H1 (cell line): ENCODE data around the gene PACS1. TPM values are rescaled to one million over a fixed set of nuclear protein-coding genes. Genes with fewer than 3 reads are reported as not detected.
A peak's percentile ranks its signal among the peaks of the same experiment; 100 is the strongest.

Experiments
- CTCF ChIA-PET: fragments of 300-600 bp; sonication (Branson Sonifier 250); formaldehyde crosslinking; loops from one replicate; lab custom pipeline; 2021; ENCODE audit not compliant: partially characterized antibody; lab: Charles Lee
- POLR2A ChIA-PET: fragments of 300-600 bp; sonication (Branson Sonifier 250); formaldehyde crosslinking; loops from one replicate; lab custom pipeline; 2021; ENCODE audit warnings: inconsistent platforms; ENCODE audit not compliant: partially characterized antibody; lab: Charles Lee
- DNase-seq, 2 experiments: peaks; one replicate each; pipeline versions ENCODE4 v3.0.0 to v3.0.0-alpha.2; 2010 to 2022; ENCODE audit warnings: low spot score in 2 of 2, low read depth in 1 of 2, mixed read lengths in 1 of 2
- FAIRE-seq: peaks from 2 replicates; lab custom pipeline; 2011; peaks lifted over from hg19 to GRCh38; lab: Jason Lieb, UNC
- H2AFZ ChIP-seq: 2 replicates; pipeline ENCODE4 v1.8.1; 2012; ENCODE audit warnings: low read length, inconsistent platforms
- H2AK5ac ChIP-seq: 2 replicates; pipeline ENCODE4 v1.6.1; 2013; ENCODE audit warnings: low read depth, low read length
- H2BK120ac ChIP-seq: replicated peaks from 2 replicates; pipeline ENCODE3; 2013; ENCODE audit warnings: low read depth, low read length, inconsistent platforms
- H2BK12ac ChIP-seq: 2 replicates; pipeline ENCODE4 v1.6.1; 2013; ENCODE audit warnings: low read depth, low read length
- H2BK15ac ChIP-seq: 2 replicates; pipeline ENCODE4 v1.6.1; 2013; ENCODE audit warnings: low read length
- H2BK20ac ChIP-seq: 2 replicates; pipeline ENCODE4 v1.6.1; 2013; ENCODE audit warnings: low read length
- H2BK5ac ChIP-seq: 2 replicates; pipeline ENCODE4 v1.6.1; 2013; ENCODE audit warnings: low read depth, low read length
- H3K14ac ChIP-seq: 2 replicates; pipeline ENCODE4 v1.6.1; 2013; ENCODE audit warnings: inconsistent platforms; ENCODE audit not compliant: insufficient read length
- H3K18ac ChIP-seq: 2 replicates; pipeline ENCODE4 v1.6.1; 2013; ENCODE audit warnings: low read length; ENCODE audit errors: extremely low read depth
- H3K23ac ChIP-seq: 2 replicates; pipeline ENCODE4 v1.6.1; 2013; ENCODE audit warnings: inconsistent platforms; ENCODE audit not compliant: insufficient read length
- H3K23me2 ChIP-seq: 2 replicates; pipeline ENCODE4 v1.6.1; 2013; ENCODE audit warnings: low read depth, low read length
- H3K27ac ChIP-seq: 2 replicates; pipeline ENCODE4 v1.6.1; 2011; ENCODE audit warnings: low read depth, low read length, inconsistent platforms
- H3K27me3 ChIP-seq, 4 experiments: replicated peaks in 1 of 4; 1 replicate in 1 of 4; 2 replicates in 3 of 4; pipeline versions ENCODE4 v1.6.1 to v1.8.1; 2011 to 2013; ENCODE audit warnings: low read length in 3 of 4, mild to moderate bottlenecking in 3 of 4, inconsistent platforms in 2 of 4, mixed read lengths in 2 of 4, moderate library complexity in 1 of 4; ENCODE audit not compliant: control insufficient read depth in 3 of 4, insufficient read depth in 3 of 4; ENCODE audit errors: extremely low read depth in 1 of 4
- H3K36me3 ChIP-seq, 4 experiments: 2 replicates each; pipeline versions ENCODE4 v1.6.1 to v1.8.1; 2011 to 2013; ENCODE audit warnings: mild to moderate bottlenecking in 4 of 4, low read length in 3 of 4, moderate library complexity in 2 of 4, control low read depth in 1 of 4, inconsistent platforms in 1 of 4; ENCODE audit not compliant: insufficient read depth in 4 of 4, control insufficient read depth in 2 of 4
- H3K4ac ChIP-seq: replicated peaks from 2 replicates; pipeline ENCODE3; 2013; ENCODE audit warnings: low read length, low read depth, mixed read lengths, inconsistent platforms; ENCODE audit not compliant: insufficient read length
- H3K4me1 ChIP-seq, 4 experiments: replicated peaks in 1 of 4; 1 replicate in 1 of 4; 2 replicates in 3 of 4; pipeline versions ENCODE4 v1.6.1 to v1.8.1; 2011 to 2013; ENCODE audit warnings: low read length in 3 of 4, inconsistent platforms in 2 of 4, mixed read lengths in 1 of 4; ENCODE audit not compliant: insufficient read depth in 4 of 4, control insufficient read depth in 3 of 4
- H3K4me2 ChIP-seq, 2 experiments: 2 replicates each; pipeline versions ENCODE4 v1.6.1 to v1.8.1; 2011 to 2013; ENCODE audit warnings: low read depth in 2 of 2, low read length in 2 of 2, control low read depth in 1 of 2, inconsistent platforms in 1 of 2, mild to moderate bottlenecking in 1 of 2; ENCODE audit not compliant: insufficient read depth in 1 of 2
- H3K4me3 ChIP-seq, 4 experiments: fragments of 200-600, 300-600 bp in 1 of 4; sonication (generic), shearing (Covaris generic), sonication (Bioruptor Twin) in 1 of 4; 2 replicates each; pipeline versions ENCODE4 v1.5.1 to v1.8.1; 2011 to 2016; ENCODE audit warnings: low read length in 4 of 4, low read depth in 3 of 4, control low read depth in 2 of 4, inconsistent platforms in 2 of 4, mild to moderate bottlenecking in 2 of 4, mixed read lengths in 1 of 4, moderate library complexity in 1 of 4; ENCODE audit not compliant: insufficient read depth in 2 of 4; ENCODE audit errors: extremely low read depth in 1 of 4
- H3K56ac ChIP-seq: replicated peaks from 2 replicates; pipeline ENCODE3; 2013; ENCODE audit warnings: low read depth, mild to moderate bottlenecking, mixed read lengths, low read length, inconsistent platforms; ENCODE audit not compliant: insufficient read length
- H3K79me1 ChIP-seq: 2 replicates; pipeline ENCODE4 v1.6.1; 2013; ENCODE audit warnings: low read depth, low read length, control low read depth
- H3K79me2 ChIP-seq, 2 experiments: 2 replicates each; pipeline versions ENCODE4 v1.6.1 to v1.8.1; 2012 to 2013; ENCODE audit warnings: low read length in 2 of 2, mild to moderate bottlenecking in 2 of 2, inconsistent platforms in 1 of 2; ENCODE audit not compliant: insufficient read depth in 2 of 2, control insufficient read depth in 1 of 2
- H3K9ac ChIP-seq, 4 experiments: replicated peaks in 1 of 4; 1 replicate in 1 of 4; 2 replicates in 3 of 4; pipeline versions ENCODE4 v1.6.1 to v1.8.1; 2011 to 2013; ENCODE audit warnings: low read depth in 3 of 4, low read length in 3 of 4, control low read depth in 2 of 4, mild to moderate bottlenecking in 2 of 4, moderate library complexity in 2 of 4, inconsistent platforms in 1 of 4; ENCODE audit errors: extremely low read depth in 1 of 4
- H3K9me3 ChIP-seq, 2 experiments: 2 replicates each; pipeline versions ENCODE4 v1.6.1 to v1.8.1; 2012 to 2013; ENCODE audit warnings: mild to moderate bottlenecking in 2 of 2, moderate library complexity in 2 of 2, control low read depth in 1 of 2, inconsistent platforms in 1 of 2, low read depth in 1 of 2, low read length in 1 of 2, mixed read lengths in 1 of 2; ENCODE audit not compliant: insufficient read depth in 2 of 2
- H4K20me1 ChIP-seq, 2 experiments: replicated peaks in 1 of 2; 2 replicates each; pipeline versions ENCODE3 to v1.8.1; 2011 to 2013; ENCODE audit warnings: inconsistent platforms in 2 of 2, low read length in 2 of 2, mild to moderate bottlenecking in 1 of 2; ENCODE audit not compliant: insufficient read depth in 2 of 2, control insufficient read depth in 1 of 2
- H4K5ac ChIP-seq: 2 replicates; pipeline ENCODE4 v1.6.1; 2013; ENCODE audit warnings: low read length, low read depth, mixed read lengths, inconsistent platforms; ENCODE audit not compliant: insufficient read length
- H4K8ac ChIP-seq: 2 replicates; pipeline ENCODE4 v1.8.0; 2013; ENCODE audit warnings: mild to moderate bottlenecking, moderate library complexity, low read length, inconsistent platforms; ENCODE audit not compliant: insufficient read depth; ENCODE audit errors: extremely low read depth
- H4K91ac ChIP-seq: replicated peaks from 2 replicates; pipeline ENCODE3; 2013; ENCODE audit warnings: low read length, mixed read lengths, inconsistent platforms; ENCODE audit not compliant: insufficient read length
- ASH2L ChIP-seq: fragments of 200-600, 300-600 bp; sonication (generic); IDR thresholded peaks from one replicate; pipeline ENCODE4 v1.7.1; 2017; ENCODE audit warnings: low read length
- ATF3 ChIP-seq: IDR thresholded peaks from 2 replicates; pipeline ENCODE4 v1.6.1; 2011; ENCODE audit warnings: low read depth, mild to moderate bottlenecking, low read length; ENCODE audit not compliant: insufficient read depth
- JUN ChIP-seq: IDR thresholded peaks from 2 replicates; pipeline ENCODE4 v1.6.1; 2011; ENCODE audit warnings: low read depth, mild to moderate bottlenecking, improper control_type of control experiment, low read length
- RXRA ChIP-seq: IDR thresholded peaks from 2 replicates; pipeline ENCODE4 v1.6.1; 2011; ENCODE audit warnings: low read depth, mild to moderate bottlenecking, low read length, moderate library complexity; ENCODE audit not compliant: insufficient read depth
- SP1 ChIP-seq: IDR thresholded peaks from 2 replicates; pipeline ENCODE4 v1.6.1; 2011; ENCODE audit warnings: low read depth, low read length
- SP4 ChIP-seq: IDR thresholded peaks from 2 replicates; pipeline ENCODE4 v1.6.1; 2012; ENCODE audit warnings: low read length, inconsistent platforms
- TCF12 ChIP-seq: IDR thresholded peaks from 2 replicates; pipeline ENCODE4 v1.6.1; 2011; ENCODE audit warnings: low read depth, mild to moderate bottlenecking, low read length
- YY1 ChIP-seq: IDR thresholded peaks from 2 replicates; pipeline ENCODE4 v1.6.1; 2011; ENCODE audit warnings: low read depth, mild to moderate bottlenecking, low read length
- WGBS, 2 experiments: shearing (Covaris generic) in 1 of 2; methylation state at CpG; one replicate each; pipeline versions ENCODE4 v1.1.6 to v1.1.7; 2013 to 2015; ENCODE audit warnings: low lambda C conversion rate in 2 of 2, mixed read lengths in 2 of 2, inconsistent platforms in 1 of 2, low coverage in 1 of 2, missing lambda C conversion rate in 1 of 2; ENCODE audit not compliant: insufficient replicate concordance in 2 of 2, insufficient coverage in 1 of 2, insufficient read length in 1 of 2; ENCODE audit errors: extremely low coverage in 1 of 2, missing lambda C conversion rate in 1 of 2; 5-methylcytosine and 5-hydroxymethylcytosine counted together
- polyA plus RNA-seq, 7 experiments: library from polyadenylated mRNA; depleted of rRNA in 3 of 7; stranded (reverse) in 5 of 7; unstranded in 2 of 7; fragments of >200 nt in 5 of 7; fragments of 200-250 nt in 2 of 7; gene quantifications; 1 replicate in 5 of 7; 2 replicates in 1 of 7; 4 replicates in 1 of 7; pipeline versions ENCODE4 v1.2.1 to v1.2.3, GENCODE V29; 2011 to 2013; ENCODE audit warnings: missing spikeins in 2 of 7, mixed read lengths in 2 of 7
- total RNA-seq: library from RNA; stranded (reverse); fragmentation: NEBNext Ultra II Directional; extraction: Animal tissue kit (Norgen Biotek cat#: 25700); gene quantifications from 2 replicates; pipeline ENCODE4 v1.2.1, GENCODE V29; 2021
- TF ChIP-seq, protein P1 (sequence below): IDR thresholded peaks from 2 replicates; pipeline ENCODE4 v1.6.1; 2012; ENCODE audit warnings: inconsistent platforms

Gene PACS1
- total and polyA plus RNA-seq, 2 of the 8 experiments (the other 6 are each of a cell fraction or from before 2014, with no cell fraction given): 11.5 to 36.0 TPM

- peaks cover 0 to 21% (median 14%) of the 10 kb centered on the region in 4 experiments; a peak in 6 of 7 replicates for H3K4me1 ChIP-seq
- FAIRE-seq (peak; percentile 69), DNase-seq (peak; percentile 67 to 95)
- peak overlapping the region; percentile 60; the same call in 1 of the 2 replicates for H2BK12ac ChIP-seq
- no peak overlapping the region for H3K56ac ChIP-seq
- H3K14ac ChIP-seq: no peak overlapping the region
- H3K4ac ChIP-seq: no peak overlapping the region
- 37% methylated on average over 10 of the region's 11 CpGs; no CpG with 5 or more reads in 1 of the 2 experiments for WGBS, 2 experiments
- 0 out of 4 replicates have a peak overlapping the region, but pooled peaks of 1 of the 2 experiments have one; percentile 50 for H3K4me2 ChIP-seq
- peaks cover 6% of the 10 kb centered on the region; the same call in 1 of the 2 replicates for H3K23me2 ChIP-seq
- peaks cover 0 to 13% of the 10 kb centered on the region in 2 experiments; a peak in 1 of 4 replicates for H3K79me2 ChIP-seq
- peak overlapping the region; percentile 92; the same call in 1 of the 2 replicates for H2BK15ac ChIP-seq
- peak overlapping the region; percentile 67; the same call in 1 of the 2 replicates for H2AK5ac ChIP-seq
- peaks cover 0 to 17% (median 8%) of the 10 kb centered on the region in 4 experiments; a peak in 5 of 8 replicates for H3K36me3 ChIP-seq
- no peak overlapping the region for H2BK20ac ChIP-seq
- H4K20me1 ChIP-seq: peaks cover 0 to 4% of the 10 kb centered on the region in 2 experiments
- peaks cover 0 to 10% of the 10 kb centered on the region in 2 experiments; a peak in 1 of 4 replicates for H3K9me3 ChIP-seq
- H4K8ac ChIP-seq: no peak overlapping the region
- POLR2A ChIA-PET: interaction anchor here (0.6 to 1.6 kb wide), 11 partner anchors 9 to 325 kb away, joined by 3 to 8 read pairs (median 3); partner anchors contain the start of gene CST6
- peaks cover 9% of the 10 kb centered on the region for H3K79me1 ChIP-seq
- H2BK120ac ChIP-seq: no peak overlapping the region
- H3K18ac ChIP-seq: peak overlapping the region; percentile 75
- no peak overlapping the region for H3K4me3 ChIP-seq
- H3K27ac ChIP-seq: no peak overlapping the region
- H3K23ac ChIP-seq: no peak overlapping the region
- no peak overlapping the region for H2AFZ ChIP-seq
- no peak overlapping the region for H4K91ac ChIP-seq
- no peak overlapping the region for H3K9ac ChIP-seq
- no peak overlapping the region for H4K5ac ChIP-seq
- no peak overlapping the region for H2BK5ac ChIP-seq
- CTCF ChIA-PET: interaction anchor here (0.6 to 5.7 kb wide), 36 partner anchors 8 to 267 kb away, joined by 3 to 39 read pairs (median 4); partner anchors contain the start of genes BANF1, CATSPER1, CCDC85B and CST6
- H3K27me3 ChIP-seq: no peaks in the 10 kb centered on the region
- TF ChIP-seq, protein P1, sequence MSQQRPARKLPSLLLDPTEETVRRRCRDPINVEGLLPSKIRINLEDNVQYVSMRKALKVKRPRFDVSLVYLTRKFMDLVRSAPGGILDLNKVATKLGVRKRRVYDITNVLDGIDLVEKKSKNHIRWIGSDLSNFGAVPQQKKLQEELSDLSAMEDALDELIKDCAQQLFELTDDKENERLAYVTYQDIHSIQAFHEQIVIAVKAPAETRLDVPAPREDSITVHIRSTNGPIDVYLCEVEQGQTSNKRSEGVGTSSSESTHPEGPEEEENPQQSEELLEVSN: peak; percentile 19; the same call in 1 of the 2 replicates
- peak; percentile 47; the same call in 1 of the 2 replicates for TF ChIP-seq RXRA
- TF ChIP-seq TCF12: peak; percentile 64; the same call in 1 of the 2 replicates
- TF ChIP-seq ASH2L: peak; percentile 44
- TF ChIP-seq ATF3: peak; percentile 44; the same call in 1 of the 2 replicates
- peak; percentile 72; the same call in 1 of the 2 replicates for TF ChIP-seq SP4
- TF ChIP-seq YY1: peak; percentile 76
- TF ChIP-seq SP1: peak; percentile 92
- no peak for TF ChIP-seq JUN
These were observed 24.9 kb upstream of the PACS1 start for GRCh38 chr11:66045177-66045639.
